H1 (cell line): ENCODE results near the gene GNRHR. TPM values are rescaled to one million over a fixed set of nuclear protein-coding genes. Genes with fewer than 3 reads are reported as not detected.

Source experiments
- CTCF ChIA-PET: fragments of 300-600 bp; sonication (Branson Sonifier 250); formaldehyde crosslinking; loops from one replicate; lab custom pipeline; 2021; ENCODE audit not compliant: partially characterized antibody; lab: Charles Lee
- POLR2A ChIA-PET: fragments of 300-600 bp; sonication (Branson Sonifier 250); formaldehyde crosslinking; loops from one replicate; lab custom pipeline; 2021; ENCODE audit warnings: inconsistent platforms; ENCODE audit not compliant: partially characterized antibody; lab: Charles Lee
- DNase-seq, 2 experiments: peaks; one replicate each; pipeline versions ENCODE4 v3.0.0 to v3.0.0-alpha.2; 2010 to 2022; ENCODE audit warnings: low spot score in 2 of 2, low read depth in 1 of 2, mixed read lengths in 1 of 2
- FAIRE-seq: peaks from 2 replicates; lab custom pipeline; 2011; peaks lifted over from hg19 to GRCh38; lab: Jason Lieb, UNC
- H2AFZ ChIP-seq: 2 replicates; pipeline ENCODE4 v1.8.1; 2012; ENCODE audit warnings: low read length, inconsistent platforms
- H2AK5ac ChIP-seq: 2 replicates; pipeline ENCODE4 v1.6.1; 2013; ENCODE audit warnings: low read depth, low read length
- H2BK120ac ChIP-seq: replicated peaks from 2 replicates; pipeline ENCODE3; 2013; ENCODE audit warnings: low read depth, low read length, inconsistent platforms
- H2BK12ac ChIP-seq: 2 replicates; pipeline ENCODE4 v1.6.1; 2013; ENCODE audit warnings: low read depth, low read length
- H2BK15ac ChIP-seq: 2 replicates; pipeline ENCODE4 v1.6.1; 2013; ENCODE audit warnings: low read length
- H2BK20ac ChIP-seq: 2 replicates; pipeline ENCODE4 v1.6.1; 2013; ENCODE audit warnings: low read length
- H2BK5ac ChIP-seq: 2 replicates; pipeline ENCODE4 v1.6.1; 2013; ENCODE audit warnings: low read depth, low read length
- H3K14ac ChIP-seq: 2 replicates; pipeline ENCODE4 v1.6.1; 2013; ENCODE audit warnings: inconsistent platforms; ENCODE audit not compliant: insufficient read length
- H3K18ac ChIP-seq: 2 replicates; pipeline ENCODE4 v1.6.1; 2013; ENCODE audit warnings: low read length; ENCODE audit errors: extremely low read depth
- H3K23ac ChIP-seq: 2 replicates; pipeline ENCODE4 v1.6.1; 2013; ENCODE audit warnings: inconsistent platforms; ENCODE audit not compliant: insufficient read length
- H3K23me2 ChIP-seq: 2 replicates; pipeline ENCODE4 v1.6.1; 2013; ENCODE audit warnings: low read depth, low read length
- H3K27ac ChIP-seq: 2 replicates; pipeline ENCODE4 v1.6.1; 2011; ENCODE audit warnings: low read depth, low read length, inconsistent platforms
- H3K27me3 ChIP-seq, 4 experiments: replicated peaks in 1 of 4; 1 replicate in 1 of 4; 2 replicates in 3 of 4; pipeline versions ENCODE4 v1.6.1 to v1.8.1; 2011 to 2013; ENCODE audit warnings: low read length in 3 of 4, mild to moderate bottlenecking in 3 of 4, inconsistent platforms in 2 of 4, mixed read lengths in 2 of 4, moderate library complexity in 1 of 4; ENCODE audit not compliant: control insufficient read depth in 3 of 4, insufficient read depth in 3 of 4; ENCODE audit errors: extremely low read depth in 1 of 4
- H3K36me3 ChIP-seq, 4 experiments: 2 replicates each; pipeline versions ENCODE4 v1.6.1 to v1.8.1; 2011 to 2013; ENCODE audit warnings: mild to moderate bottlenecking in 4 of 4, low read length in 3 of 4, moderate library complexity in 2 of 4, control low read depth in 1 of 4, inconsistent platforms in 1 of 4; ENCODE audit not compliant: insufficient read depth in 4 of 4, control insufficient read depth in 2 of 4
- H3K4ac ChIP-seq: replicated peaks from 2 replicates; pipeline ENCODE3; 2013; ENCODE audit warnings: low read length, low read depth, mixed read lengths, inconsistent platforms; ENCODE audit not compliant: insufficient read length
- H3K4me1 ChIP-seq, 4 experiments: replicated peaks in 1 of 4; 1 replicate in 1 of 4; 2 replicates in 3 of 4; pipeline versions ENCODE4 v1.6.1 to v1.8.1; 2011 to 2013; ENCODE audit warnings: low read length in 3 of 4, inconsistent platforms in 2 of 4, mixed read lengths in 1 of 4; ENCODE audit not compliant: insufficient read depth in 4 of 4, control insufficient read depth in 3 of 4
- H3K4me2 ChIP-seq, 2 experiments: 2 replicates each; pipeline versions ENCODE4 v1.6.1 to v1.8.1; 2011 to 2013; ENCODE audit warnings: low read depth in 2 of 2, low read length in 2 of 2, control low read depth in 1 of 2, inconsistent platforms in 1 of 2, mild to moderate bottlenecking in 1 of 2; ENCODE audit not compliant: insufficient read depth in 1 of 2
- H3K4me3 ChIP-seq, 4 experiments: fragments of 200-600, 300-600 bp in 1 of 4; sonication (generic), shearing (Covaris generic), sonication (Bioruptor Twin) in 1 of 4; 2 replicates each; pipeline versions ENCODE4 v1.5.1 to v1.8.1; 2011 to 2016; ENCODE audit warnings: low read length in 4 of 4, low read depth in 3 of 4, control low read depth in 2 of 4, inconsistent platforms in 2 of 4, mild to moderate bottlenecking in 2 of 4, mixed read lengths in 1 of 4, moderate library complexity in 1 of 4; ENCODE audit not compliant: insufficient read depth in 2 of 4; ENCODE audit errors: extremely low read depth in 1 of 4
- H3K56ac ChIP-seq: replicated peaks from 2 replicates; pipeline ENCODE3; 2013; ENCODE audit warnings: low read depth, mild to moderate bottlenecking, mixed read lengths, low read length, inconsistent platforms; ENCODE audit not compliant: insufficient read length
- H3K79me1 ChIP-seq: 2 replicates; pipeline ENCODE4 v1.6.1; 2013; ENCODE audit warnings: low read depth, low read length, control low read depth
- H3K79me2 ChIP-seq, 2 experiments: 2 replicates each; pipeline versions ENCODE4 v1.6.1 to v1.8.1; 2012 to 2013; ENCODE audit warnings: low read length in 2 of 2, mild to moderate bottlenecking in 2 of 2, inconsistent platforms in 1 of 2; ENCODE audit not compliant: insufficient read depth in 2 of 2, control insufficient read depth in 1 of 2
- H3K9ac ChIP-seq, 4 experiments: replicated peaks in 1 of 4; 1 replicate in 1 of 4; 2 replicates in 3 of 4; pipeline versions ENCODE4 v1.6.1 to v1.8.1; 2011 to 2013; ENCODE audit warnings: low read depth in 3 of 4, low read length in 3 of 4, control low read depth in 2 of 4, mild to moderate bottlenecking in 2 of 4, moderate library complexity in 2 of 4, inconsistent platforms in 1 of 4; ENCODE audit errors: extremely low read depth in 1 of 4
- H3K9me3 ChIP-seq, 2 experiments: 2 replicates each; pipeline versions ENCODE4 v1.6.1 to v1.8.1; 2012 to 2013; ENCODE audit warnings: mild to moderate bottlenecking in 2 of 2, moderate library complexity in 2 of 2, control low read depth in 1 of 2, inconsistent platforms in 1 of 2, low read depth in 1 of 2, low read length in 1 of 2, mixed read lengths in 1 of 2; ENCODE audit not compliant: insufficient read depth in 2 of 2
- H4K20me1 ChIP-seq, 2 experiments: replicated peaks in 1 of 2; 2 replicates each; pipeline versions ENCODE3 to v1.8.1; 2011 to 2013; ENCODE audit warnings: inconsistent platforms in 2 of 2, low read length in 2 of 2, mild to moderate bottlenecking in 1 of 2; ENCODE audit not compliant: insufficient read depth in 2 of 2, control insufficient read depth in 1 of 2
- H4K5ac ChIP-seq: 2 replicates; pipeline ENCODE4 v1.6.1; 2013; ENCODE audit warnings: low read length, low read depth, mixed read lengths, inconsistent platforms; ENCODE audit not compliant: insufficient read length
- H4K8ac ChIP-seq: 2 replicates; pipeline ENCODE4 v1.8.0; 2013; ENCODE audit warnings: mild to moderate bottlenecking, moderate library complexity, low read length, inconsistent platforms; ENCODE audit not compliant: insufficient read depth; ENCODE audit errors: extremely low read depth
- H4K91ac ChIP-seq: replicated peaks from 2 replicates; pipeline ENCODE3; 2013; ENCODE audit warnings: low read length, mixed read lengths, inconsistent platforms; ENCODE audit not compliant: insufficient read length
- ATF3 ChIP-seq: IDR thresholded peaks from 2 replicates; pipeline ENCODE4 v1.6.1; 2011; ENCODE audit warnings: low read depth, mild to moderate bottlenecking, low read length; ENCODE audit not compliant: insufficient read depth
- CBX5 ChIP-seq: fragments of 300-800, 300-1000 bp; sonication (generic); IDR thresholded peaks from 2 replicates; pipeline ENCODE4 v1.7.1; 2016; ENCODE audit warnings: antibody characterized with exemption, low read length, low read depth
- CHD1 ChIP-seq: IDR thresholded peaks from 2 replicates; pipeline ENCODE4 v1.6.1; 2012; ENCODE audit warnings: low read depth, low read length, improper control_type of control experiment
- CREB1 ChIP-seq: IDR thresholded peaks from 2 replicates; pipeline ENCODE4 v1.6.1; 2012; ENCODE audit warnings: inconsistent platforms
- E2F6 ChIP-seq: IDR thresholded peaks from 2 replicates; pipeline ENCODE4 v1.6.1; 2012; ENCODE audit warnings: inconsistent platforms
- KDM5A ChIP-seq: fragments of 200-600 bp; IDR thresholded peaks from 2 replicates; pipeline ENCODE4 v1.7.1; 2012; ENCODE audit warnings: mild to moderate bottlenecking, low read length, inconsistent platforms, mixed read lengths
- MAFK ChIP-seq: IDR thresholded peaks from 2 replicates; pipeline ENCODE4 v1.6.1; 2012; ENCODE audit warnings: low read depth, mild to moderate bottlenecking, improper control_type of control experiment, low read length
- MAX ChIP-seq: IDR thresholded peaks from 2 replicates; pipeline ENCODE4 v1.6.1; 2012; ENCODE audit warnings: inconsistent platforms
- POLR2AphosphoS5 ChIP-seq: IDR thresholded peaks from 2 replicates; pipeline ENCODE4 v1.6.1; 2011; ENCODE audit warnings: low read depth, low read length
- RXRA ChIP-seq: IDR thresholded peaks from 2 replicates; pipeline ENCODE4 v1.6.1; 2011; ENCODE audit warnings: low read depth, mild to moderate bottlenecking, low read length, moderate library complexity; ENCODE audit not compliant: insufficient read depth
- SP4 ChIP-seq: IDR thresholded peaks from 2 replicates; pipeline ENCODE4 v1.6.1; 2012; ENCODE audit warnings: low read length, inconsistent platforms
- SUZ12 ChIP-seq: fragments of 200-600 bp; sonication (generic); IDR thresholded peaks from 2 replicates; pipeline ENCODE4 v1.6.1; 2012; ENCODE audit warnings: mild to moderate bottlenecking, inconsistent platforms, low read length, moderate library complexity, mixed read lengths
- TAF7 ChIP-seq: optimal IDR thresholded peaks from 2 replicates; pipeline ENCODE3; 2011; ENCODE audit warnings: low read depth, mild to moderate bottlenecking, inconsistent platforms, low read length, moderate library complexity, borderline replicate concordance
- TEAD4 ChIP-seq: IDR thresholded peaks from 2 replicates; pipeline ENCODE4 v1.6.1; 2012; ENCODE audit warnings: low read depth, low read length, inconsistent platforms, mixed read lengths
- WGBS, 2 experiments: shearing (Covaris generic) in 1 of 2; methylation state at CpG; one replicate each; pipeline versions ENCODE4 v1.1.6 to v1.1.7; 2013 to 2015; ENCODE audit warnings: low lambda C conversion rate in 2 of 2, mixed read lengths in 2 of 2, inconsistent platforms in 1 of 2, low coverage in 1 of 2, missing lambda C conversion rate in 1 of 2; ENCODE audit not compliant: insufficient replicate concordance in 2 of 2, insufficient coverage in 1 of 2, insufficient read length in 1 of 2; ENCODE audit errors: extremely low coverage in 1 of 2, missing lambda C conversion rate in 1 of 2; 5-methylcytosine and 5-hydroxymethylcytosine counted together
- polyA plus RNA-seq, 7 experiments: library from polyadenylated mRNA; depleted of rRNA in 3 of 7; stranded (reverse) in 5 of 7; unstranded in 2 of 7; fragments of >200 nt in 5 of 7; fragments of 200-250 nt in 2 of 7; gene quantifications; 1 replicate in 5 of 7; 2 replicates in 1 of 7; 4 replicates in 1 of 7; pipeline versions ENCODE4 v1.2.1 to v1.2.3, GENCODE V29; 2011 to 2013; ENCODE audit warnings: missing spikeins in 2 of 7, mixed read lengths in 2 of 7
- total RNA-seq: library from RNA; stranded (reverse); fragmentation: NEBNext Ultra II Directional; extraction: Animal tissue kit (Norgen Biotek cat#: 25700); gene quantifications from 2 replicates; pipeline ENCODE4 v1.2.1, GENCODE V29; 2021

Gene GNRHR
- total and polyA plus RNA-seq, 2 of the 8 experiments (the other 6 are each of a cell fraction or from before 2014, with no cell fraction given) = not detected

- Histone ChIP-seq H2BK120ac (no peak overlapping the region), H3K4ac (no peak overlapping the region), H3K79me2 (no peaks in the 10 kb centered on the region), H4K5ac (no peak overlapping the region), H4K8ac (no peak overlapping the region), H2AK5ac (no peak overlapping the region), H3K18ac (no peak overlapping the region), H3K4me3 (no peak overlapping the region), H2AFZ (no peak overlapping the region), H3K4me1 (0 out of 7 replicates have a peak, but pooled peaks cover 0 to 2% (median 0%) of the 10 kb centered on the region in 4 experiments), H2BK5ac (no peak overlapping the region), H4K20me1 (no peaks in the 10 kb centered on the region), H3K9ac (no peak overlapping the region), H2BK12ac (no peak overlapping the region), H2BK15ac (no peak overlapping the region), H3K27me3 (no peaks in the 10 kb centered on the region), H3K4me2 (no peak overlapping the region), H2BK20ac (no peak overlapping the region), H3K14ac (no peak overlapping the region), H3K56ac (no peak overlapping the region), H3K27ac (no peak overlapping the region), H3K79me1 (no peaks in the 10 kb centered on the region), H4K91ac (no peak overlapping the region), H3K23me2 (no peaks in the 10 kb centered on the region; the same call in 1 of the 2 replicates), H3K36me3 (no peaks in the 10 kb centered on the region), H3K9me3 (no peaks in the 10 kb centered on the region), H3K23ac (no peak overlapping the region)
- POLR2A ChIA-PET = no interaction called here
- WGBS, 2 experiments = 91% methylated on average over 2 of the region's 2 CpGs; no CpG with 5 or more reads in 1 of the 2 experiments
- DNase-seq (no peak), FAIRE-seq (no peak)
- CTCF ChIA-PET = interaction anchor here (1.2 to 3.4 kb wide), 2 partner anchors 12 to 19 kb away, joined by 4 to 14 read pairs; no protein-coding TSS in a partner anchor
- TF ChIP-seq SUZ12 = no peak
- TF ChIP-seq RXRA = no peak
- no peak for TF ChIP-seq CREB1
- TF ChIP-seq POLR2AphosphoS5 = no peak
- no peak for TF ChIP-seq ATF3
- no peak for TF ChIP-seq TEAD4
- TF ChIP-seq KDM5A = no peak
- no peak for TF ChIP-seq CHD1
- no peak for TF ChIP-seq TAF7
- no peak for TF ChIP-seq SP4
- TF ChIP-seq CBX5 = no peak
- TF ChIP-seq E2F6 = no peak
- no peak for TF ChIP-seq MAFK
- TF ChIP-seq MAX = no peak
Measured at GRCh38 chr4:67765401-67765800, 11.2 kb upstream of the GNRHR start.
